ENCODE measurements around the gene SEMA4C. TPM values are rescaled to one million over a fixed set of nuclear protein-coding genes. Genes with fewer than 3 reads are reported as not detected.

The SEMA4C gene
- polyA plus RNA-seq, 1 donor (not counting 4 experiments of a cell fraction or from before 2014, with no cell fraction given): 7.5 TPM

DNA sequence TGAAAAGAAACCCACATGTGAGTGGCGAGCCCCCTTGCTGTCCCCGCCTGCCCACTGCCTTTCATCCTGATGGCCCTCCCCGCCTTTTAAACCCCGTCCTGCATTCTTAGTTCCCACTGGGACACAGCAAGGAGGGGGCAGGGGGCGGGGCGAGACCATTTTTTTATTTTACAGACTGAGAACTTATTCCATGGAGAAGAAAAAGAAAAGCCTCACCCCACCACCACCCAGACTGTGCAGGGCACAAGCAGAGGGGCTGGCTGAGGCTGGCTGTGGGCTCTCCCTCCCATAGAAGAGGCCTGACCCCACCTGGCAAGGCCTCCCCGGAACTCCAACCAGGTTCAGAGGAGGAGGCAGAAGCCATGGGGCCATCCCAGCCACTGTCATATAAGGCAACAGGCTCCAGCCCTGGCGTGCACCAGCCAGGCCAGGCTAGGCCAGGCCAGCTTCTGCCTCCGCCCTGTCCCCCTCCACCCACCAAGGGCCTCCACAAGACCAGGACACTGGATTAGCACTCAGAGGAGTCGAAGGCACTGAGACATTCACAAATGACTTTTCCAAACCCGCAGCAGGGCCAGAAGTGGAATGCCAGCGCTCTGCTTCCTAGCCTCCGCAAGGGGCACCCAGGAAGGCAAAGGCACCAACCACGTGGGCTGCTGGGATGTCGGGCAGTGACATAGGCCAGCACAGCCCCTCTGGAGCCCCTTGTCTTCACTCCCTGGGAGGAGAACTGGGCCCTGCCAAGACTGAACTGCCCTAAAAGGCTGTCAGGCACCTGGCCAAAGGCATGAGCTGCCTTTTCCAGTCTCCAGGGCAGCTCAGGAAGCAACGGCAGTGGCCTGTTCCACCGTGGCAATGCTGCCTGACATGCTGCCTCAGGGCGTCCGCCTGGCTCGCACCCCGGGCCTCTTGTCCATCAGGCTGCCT is 37.5 kb upstream of the SEMA4C start:
- no peaks in the 10 kb centered on the region for H4K20me1 ChIP-seq (ENCODE audit: control insufficient read depth, extremely low read depth, insufficient read depth, low read length)
- H3K9ac ChIP-seq (ENCODE audit: control insufficient read depth, extremely low read depth, insufficient read depth, low read length): no peak overlapping the region
- H3K4me3 ChIP-seq (ENCODE audit: control insufficient read depth in 2 of 3, extremely low read depth in 1 of 3, insufficient read depth in 2 of 3, low read depth in 1 of 3, low read length in 3 of 3): no peak overlapping the region
- TF ChIP-seq EZH2 (IDR thresholded peaks at IDR 0.05; ENCODE audit: low read length): no peak
- TF ChIP-seq, protein P1, sequence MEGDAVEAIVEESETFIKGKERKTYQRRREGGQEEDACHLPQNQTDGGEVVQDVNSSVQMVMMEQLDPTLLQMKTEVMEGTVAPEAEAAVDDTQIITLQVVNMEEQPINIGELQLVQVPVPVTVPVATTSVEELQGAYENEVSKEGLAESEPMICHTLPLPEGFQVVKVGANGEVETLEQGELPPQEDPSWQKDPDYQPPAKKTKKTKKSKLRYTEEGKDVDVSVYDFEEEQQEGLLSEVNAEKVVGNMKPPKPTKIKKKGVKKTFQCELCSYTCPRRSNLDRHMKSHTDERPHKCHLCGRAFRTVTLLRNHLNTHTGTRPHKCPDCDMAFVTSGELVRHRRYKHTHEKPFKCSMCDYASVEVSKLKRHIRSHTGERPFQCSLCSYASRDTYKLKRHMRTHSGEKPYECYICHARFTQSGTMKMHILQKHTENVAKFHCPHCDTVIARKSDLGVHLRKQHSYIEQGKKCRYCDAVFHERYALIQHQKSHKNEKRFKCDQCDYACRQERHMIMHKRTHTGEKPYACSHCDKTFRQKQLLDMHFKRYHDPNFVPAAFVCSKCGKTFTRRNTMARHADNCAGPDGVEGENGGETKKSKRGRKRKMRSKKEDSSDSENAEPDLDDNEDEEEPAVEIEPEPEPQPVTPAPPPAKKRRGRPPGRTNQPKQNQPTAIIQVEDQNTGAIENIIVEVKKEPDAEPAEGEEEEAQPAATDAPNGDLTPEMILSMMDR (optimal IDR thresholded peaks at IDR 0.05 in 1 of 3, IDR thresholded peaks at IDR 0.05 in 1 of 3, conservative IDR thresholded peaks at IDR 0.05 in 1 of 3; ENCODE audit: extremely low read depth in 1 of 3, insufficient read depth in 2 of 3, low read length in 3 of 3): no peak
- H3K79me2 ChIP-seq (ENCODE audit: control insufficient read depth, insufficient read depth, low read length): no peaks in the 10 kb centered on the region
- no peaks in the 10 kb centered on the region for H3K4me1 ChIP-seq (ENCODE audit: control insufficient read depth, extremely low read depth, insufficient read depth, low read length)
- H3K36me3 ChIP-seq (ENCODE audit: control insufficient read depth in 2 of 2, extremely low read depth in 1 of 2, insufficient read depth in 2 of 2, low read length in 2 of 2): no peaks in the 10 kb centered on the region
- peaks cover 15% of the 10 kb centered on the region for H3K27me3 ChIP-seq (ENCODE audit: control insufficient read depth, extremely low read depth, insufficient read depth, low read length)
- dilution Hi-C loops (cut with MboI; ENCODE audit: extremely low pct_ligation_motif_present, low sequenced_read_pairs): no loop called here
- H2AFZ ChIP-seq (ENCODE audit: control insufficient read depth, low read length): no peak overlapping the region
- no peaks in the 10 kb centered on the region for H3K9me1 ChIP-seq (ENCODE audit: control insufficient read depth, extremely low read depth, insufficient read depth, low read length)
- H3K27ac ChIP-seq (ENCODE audit: control insufficient read depth, insufficient read depth, low read length): no peak overlapping the region
- FAIRE-seq: no peak
- no peaks in the 10 kb centered on the region for H3K9me3 ChIP-seq (ENCODE audit: control insufficient read depth, low read depth, low read length)
- no peak for DNase-seq (ENCODE audit: low read depth, low spot score)
- H3K4me2 ChIP-seq (ENCODE audit: control insufficient read depth, extremely low read depth, insufficient read depth, low read depth, low read length): no peak overlapping the region

DNA sequence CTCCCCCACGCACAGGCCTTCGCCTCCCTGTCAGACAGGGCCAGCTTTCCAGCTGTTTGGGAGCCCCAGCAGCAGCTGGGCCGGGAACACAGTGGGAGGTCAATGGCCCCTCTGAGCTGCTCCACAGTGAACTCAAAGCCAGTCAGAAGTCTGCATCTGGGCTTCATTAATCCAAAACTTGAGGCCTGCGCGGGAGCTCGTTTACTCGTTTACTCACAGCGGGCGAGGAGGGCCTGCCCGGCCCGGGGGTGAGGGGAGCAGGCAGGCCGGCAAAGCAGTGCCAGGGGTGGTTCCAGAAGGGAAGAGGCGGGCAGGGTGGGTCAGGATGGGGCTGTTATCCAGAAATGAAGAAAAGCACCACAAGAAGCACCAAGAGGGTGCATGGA is 36.8 kb upstream of the SEMA4C start:
- Histone ChIP-seq H3K4me2 (ENCODE audit: control insufficient read depth, extremely low read depth, insufficient read depth, low read depth, low read length) (no peak overlapping the region), H3K27me3 (ENCODE audit: control insufficient read depth, extremely low read depth, insufficient read depth, low read length) (peaks cover 8% of the 10 kb centered on the region), H3K27ac (ENCODE audit: control insufficient read depth, insufficient read depth, low read length) (no peak overlapping the region), H4K20me1 (ENCODE audit: control insufficient read depth, extremely low read depth, insufficient read depth, low read length) (no peaks in the 10 kb centered on the region), H2AFZ (ENCODE audit: control insufficient read depth, low read length) (no peak overlapping the region), H3K79me2 (ENCODE audit: control insufficient read depth, insufficient read depth, low read length) (no peaks in the 10 kb centered on the region), H3K9me3 (ENCODE audit: control insufficient read depth, low read depth, low read length) (no peaks in the 10 kb centered on the region), H3K36me3 (ENCODE audit: control insufficient read depth in 2 of 2, extremely low read depth in 1 of 2, insufficient read depth in 2 of 2, low read length in 2 of 2) (no peaks in the 10 kb centered on the region), H3K9me1 (ENCODE audit: control insufficient read depth, extremely low read depth, insufficient read depth, low read length) (no peaks in the 10 kb centered on the region), H3K9ac (ENCODE audit: control insufficient read depth, extremely low read depth, insufficient read depth, low read length) (no peak overlapping the region), H3K4me3 (ENCODE audit: control insufficient read depth in 2 of 3, extremely low read depth in 1 of 3, insufficient read depth in 2 of 3, low read depth in 1 of 3, low read length in 3 of 3) (no peak overlapping the region), H3K4me1 (ENCODE audit: control insufficient read depth, extremely low read depth, insufficient read depth, low read length) (no peaks in the 10 kb centered on the region)
- dilution Hi-C loops (cut with MboI; ENCODE audit: extremely low pct_ligation_motif_present, low sequenced_read_pairs): no loop called here
- no peak for TF ChIP-seq EZH2 (IDR thresholded peaks at IDR 0.05; ENCODE audit: low read length)
- TF ChIP-seq, protein P1 (optimal IDR thresholded peaks at IDR 0.05 in 1 of 3, IDR thresholded peaks at IDR 0.05 in 1 of 3, conservative IDR thresholded peaks at IDR 0.05 in 1 of 3; ENCODE audit: extremely low read depth in 1 of 3, insufficient read depth in 2 of 3, low read length in 3 of 3): no peak
- no peak for DNase-seq (ENCODE audit: low read depth, low spot score)
- no peak for FAIRE-seq
